HepG2 (cell line): ENCODE measurements around the gene RBM15B. TPM values are rescaled to one million over a fixed set of nuclear protein-coding genes. Genes with fewer than 3 reads are reported as not detected.

Source experiments
- ATAC-seq: fragments of 200-7000 bp; cut with Tn5 transposase; 3 replicates; pipeline ENCODE4 v1.9.1; 2020; ENCODE audit warnings: mild to moderate bottlenecking, moderate library complexity
- BruUV-seq: library from RNA; stranded (reverse); fragments of 400-500 nt; replicated peaks from 2 replicates; lab custom pipeline; 2021; lab: Mats Ljungman, UMichigan
- CTCF ChIA-PET: fragments of 300-600 bp; formaldehyde crosslinking; extraction: SDS; loops from one replicate; lab custom pipeline; 2021; ENCODE audit warnings: low total read pairs, inconsistent platforms, low intra/inter-chr PET ratio; lab: Yijun Ruan, JAX
- POLR2A ChIA-PET: fragments of 350-600 bp; sonication (Branson Sonifier 250); formaldehyde crosslinking; loops from one replicate; lab custom pipeline; 2020; ENCODE audit warnings: antibody characterized with exemption, inconsistent platforms; lab: Yijun Ruan, JAX
- DNase-seq: peaks from one replicate; pipeline ENCODE4 v3.0.0-alpha.2; 2015; ENCODE audit warnings: low spot score
- FAIRE-seq: peaks from 3 replicates; lab custom pipeline; 2011; peaks lifted over from hg19 to GRCh38; lab: Jason Lieb, UNC
- H2AFZ ChIP-seq: one replicate; pipeline ENCODE4 v1.6.1; 2011; ENCODE audit warnings: low read length, inconsistent platforms
- H3K27ac ChIP-seq: fragments of 300-600 bp; 3 replicates; pipeline ENCODE4 v1.8.0; 2011; ENCODE audit warnings: mixed run types, mild to moderate bottlenecking, mixed read lengths, low read length, inconsistent platforms; ENCODE audit not compliant: insufficient read depth; ENCODE audit errors: extremely low read length
- H3K27me3 ChIP-seq, 2 experiments: fragments of 200-600 bp in 1 of 2; 2 replicates in 1 of 2; 3 replicates in 1 of 2; pipeline versions ENCODE4 v1.6.0 to v1.8.0; 2011; ENCODE audit warnings: low read length in 2 of 2, mild to moderate bottlenecking in 2 of 2, moderate library complexity in 2 of 2, inconsistent platforms in 1 of 2; ENCODE audit not compliant: insufficient read depth in 2 of 2, control insufficient read depth in 1 of 2
- H3K36me3 ChIP-seq, 2 experiments: fragments of 200-600 bp in 1 of 2; replicated peaks in 1 of 2; 2 replicates in 1 of 2; 3 replicates in 1 of 2; pipeline versions ENCODE4 v1.5.1 to v1.8.0; 2011; ENCODE audit warnings: low read length in 2 of 2, inconsistent platforms in 1 of 2; ENCODE audit not compliant: insufficient read depth in 2 of 2, control insufficient read depth in 1 of 2
- H3K4me1 ChIP-seq: 2 replicates; pipeline ENCODE4 v1.5.1; 2012; ENCODE audit warnings: low read length, inconsistent platforms; ENCODE audit not compliant: insufficient read depth
- H3K4me2 ChIP-seq: 2 replicates; pipeline ENCODE4 v1.6.0; 2011; ENCODE audit warnings: low read depth, low read length, inconsistent platforms
- H3K4me3 ChIP-seq, 3 experiments: fragments of 200-600 bp in 1 of 3; sonication (generic), shearing (Covaris generic) in 1 of 3; replicated peaks in 1 of 3; 2 replicates each; pipeline ENCODE4 v1.5.1; 2011 to 2016; ENCODE audit warnings: low read length in 3 of 3, inconsistent platforms in 2 of 3, low read depth in 2 of 3, mild to moderate bottlenecking in 2 of 3, control low read depth in 1 of 3, mixed read lengths in 1 of 3; ENCODE audit not compliant: insufficient read depth in 1 of 3
- H3K79me2 ChIP-seq: one replicate; pipeline ENCODE4 v1.6.1; 2011; ENCODE audit warnings: low read length, inconsistent platforms; ENCODE audit not compliant: insufficient read depth
- H3K9ac ChIP-seq: 2 replicates; pipeline ENCODE4 v1.6.0; 2011; ENCODE audit warnings: mild to moderate bottlenecking, low read depth, low read length, inconsistent platforms; ENCODE audit not compliant: insufficient read depth
- H3K9me3 ChIP-seq: 2 replicates; pipeline ENCODE4 v1.5.1; 2012; ENCODE audit warnings: mild to moderate bottlenecking, low read length
- H4K20me1 ChIP-seq: 2 replicates; pipeline ENCODE4 v1.6.0; 2011; ENCODE audit warnings: inconsistent platforms, mild to moderate bottlenecking, low read length, moderate library complexity; ENCODE audit not compliant: insufficient read depth
- PAX8 ChIP-seq: sonication (generic); formaldehyde crosslinking; IDR thresholded peaks from 2 replicates; pipeline ENCODE4 v1.8.0; 2022; ENCODE audit warnings: mild to moderate bottlenecking, missing genetic modification reagents, borderline replicate concordance
- THAP11 ChIP-seq: IDR thresholded peaks from 2 replicates; pipeline ENCODE4 v1.6.1; 2016; ENCODE audit warnings: missing biosample characterization, missing genetic modification reagents
- ZZZ3 ChIP-seq: sonication (generic); formaldehyde crosslinking; IDR thresholded peaks from 2 replicates; pipeline ENCODE4 v1.4.0; 2020; ENCODE audit warnings: missing genetic modification reagents, mild to moderate bottlenecking, borderline replicate concordance
- WGBS: methylation state at CpG from one replicate; pipeline ENCODE4 v1.1.6; 2017; ENCODE audit warnings: low lambda C conversion rate; 5-methylcytosine and 5-hydroxymethylcytosine counted together
- in situ Hi-C: cut with HindIII; loops from 2 replicates; pipeline ENCODE4 v1.10.0; 2017; ENCODE audit warnings: low pct_unique_long_range_greater_than_20kb; ENCODE audit not compliant: extremely low pct_ligation_motif_present
- intact Hi-C: fragments of 100-400 bp; cut with micrococcal nuclease; formaldehyde crosslinking; loops from one replicate; pipeline ENCODE4 v1.10.0; 2022; ENCODE audit not compliant: unreplicated experiment
- polyA plus RNA-seq, 8 experiments: library from polyadenylated mRNA; depleted of rRNA in 3 of 8; stranded (reverse) in 7 of 8; unstranded in 1 of 8; fragments of >200 nt; fragmentation: Illumina TruSeq in 4 of 8; extraction: Trizol in 4 of 8; gene quantifications; 2 replicates each; pipeline versions ENCODE4 v1.2.1 to v1.2.3, GENCODE V29; 2011 to 2016; ENCODE audit warnings: low read depth in 4 of 8, missing spikeins in 1 of 8, mixed read lengths in 1 of 8; ENCODE audit not compliant: insufficient read depth in 1 of 8
- total RNA-seq, 5 experiments: library from RNA; depleted of rRNA; stranded (reverse); fragments of >200 nt; fragmentation: Illumina TruSeq; extraction: Trizol; gene quantifications; 2 replicates each; pipeline ENCODE4 v1.2.3, GENCODE V29; 2016; ENCODE audit warnings: low read depth in 1 of 5
- TF ChIP-seq, protein P1 (sequence below): sonication (generic); formaldehyde crosslinking; IDR thresholded peaks from 2 replicates; pipeline ENCODE4 v1.4.0; 2020; ENCODE audit warnings: missing genetic modification reagents
- TF ChIP-seq, protein P2 (sequence below), 2 experiments: sonication (generic) in 1 of 2; formaldehyde crosslinking in 1 of 2; IDR thresholded peaks; 2 replicates each; pipeline versions ENCODE4 v1.4.0 to v1.6.1; 2018 to 2020; ENCODE audit warnings: missing genetic modification reagents in 2 of 2, borderline replicate concordance in 1 of 2, low read depth in 1 of 2, mild to moderate bottlenecking in 1 of 2, missing biosample characterization in 1 of 2

Gene RBM15B
- total and polyA plus RNA-seq, 2 of the 13 experiments (the other 11 are each of a cell fraction or from before 2014, with no cell fraction given), result 8.2 to 19.3 TPM

DNA sequence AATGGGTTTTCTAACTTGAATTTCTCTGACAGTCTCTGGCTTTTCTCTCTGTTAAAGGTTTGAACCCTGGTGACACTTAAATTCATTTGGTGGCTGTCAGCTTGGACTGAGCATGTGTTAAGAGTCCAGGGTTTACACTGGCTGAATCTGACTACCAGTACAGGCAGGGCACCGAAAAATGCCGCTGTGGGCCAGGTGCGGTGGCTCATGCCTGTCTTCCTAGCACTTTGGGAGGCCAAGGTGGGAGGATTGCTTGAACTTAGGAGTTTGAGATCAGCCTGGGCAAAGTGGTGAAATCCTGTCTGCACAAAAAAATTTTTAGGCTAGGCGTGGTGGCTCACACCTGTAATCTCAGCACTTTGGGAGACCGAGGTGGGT is 4.2 kb upstream of the RBM15B start:
- CTCF ChIA-PET, result no interaction called here
- peak overlapping the region; percentile 55 for H3K27ac ChIP-seq
- DNase-seq (no peak), FAIRE-seq (no peak), ATAC-seq (no peak)
- peaks cover 4 to 12% of the 10 kb centered on the region in 2 experiments; a peak in 4 of 5 replicates for H3K36me3 ChIP-seq
- TF ChIP-seq ZZZ3 (CRISPR knock-in tag), result no peak
- TF ChIP-seq THAP11 (CRISPR knock-in tag), result no peak
- no peak for TF ChIP-seq PAX8 (CRISPR knock-in tag)
- TF ChIP-seq, protein P1, sequence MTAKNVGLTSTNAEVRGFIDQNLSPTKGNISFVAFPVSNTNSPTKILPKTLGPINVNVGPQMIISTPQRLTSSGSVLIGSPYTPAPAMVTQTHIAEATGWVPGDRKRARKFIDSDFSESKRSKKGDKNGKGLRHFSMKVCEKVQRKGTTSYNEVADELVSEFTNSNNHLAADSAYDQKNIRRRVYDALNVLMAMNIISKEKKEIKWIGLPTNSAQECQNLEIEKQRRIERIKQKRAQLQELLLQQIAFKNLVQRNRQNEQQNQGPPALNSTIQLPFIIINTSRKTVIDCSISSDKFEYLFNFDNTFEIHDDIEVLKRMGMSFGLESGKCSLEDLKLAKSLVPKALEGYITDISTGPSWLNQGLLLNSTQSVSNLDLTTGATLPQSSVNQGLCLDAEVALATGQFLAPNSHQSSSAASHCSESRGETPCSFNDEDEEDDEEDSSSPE (CRISPR knock-in tag), result no peak
- TF ChIP-seq, protein P2, sequence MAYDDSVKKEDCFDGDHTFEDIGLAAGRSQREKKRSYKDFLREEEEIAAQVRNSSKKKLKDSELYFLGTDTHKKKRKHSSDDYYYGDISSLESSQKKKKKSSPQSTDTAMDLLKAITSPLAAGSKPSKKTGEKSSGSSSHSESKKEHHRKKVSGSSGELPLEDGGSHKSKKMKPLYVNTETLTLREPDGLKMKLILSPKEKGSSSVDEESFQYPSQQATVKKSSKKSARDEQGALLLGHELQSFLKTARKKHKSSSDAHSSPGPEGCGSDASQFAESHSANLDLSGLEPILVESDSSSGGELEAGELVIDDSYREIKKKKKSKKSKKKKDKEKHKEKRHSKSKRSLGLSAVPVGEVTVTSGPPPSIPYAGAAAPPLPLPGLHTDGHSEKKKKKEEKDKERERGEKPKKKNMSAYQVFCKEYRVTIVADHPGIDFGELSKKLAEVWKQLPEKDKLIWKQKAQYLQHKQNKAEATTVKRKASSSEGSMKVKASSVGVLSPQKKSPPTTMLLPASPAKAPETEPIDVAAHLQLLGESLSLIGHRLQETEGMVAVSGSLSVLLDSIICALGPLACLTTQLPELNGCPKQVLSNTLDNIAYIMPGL (CRISPR knock-in tag; IDR thresholded peaks at IDR 0.05; ENCODE audit: borderline replicate concordance in 1 of 2, low read depth in 1 of 2), result no peak
- H3K9me3 ChIP-seq, result no peaks in the 10 kb centered on the region
- no peaks in the 10 kb centered on the region; a peak in 1 of 5 replicates for H3K27me3 ChIP-seq
- H3K4me1 ChIP-seq, result peaks cover 55% of the 10 kb centered on the region
- peaks cover 40% of the 10 kb centered on the region for H3K79me2 ChIP-seq
- peaks cover 8% of the 10 kb centered on the region for H4K20me1 ChIP-seq
- POLR2A ChIA-PET, result interaction anchor here (1.8 kb wide), 1 partner anchor 818 kb away, joined by 11 read pairs; the partner anchor contains the start of gene HEMK1
- H3K4me2 ChIP-seq, result peak overlapping the region; percentile 86
- intact Hi-C loops (loop anchor here (10.0 kb wide), 1 partner anchor 288 kb away; the partner anchor contains the start of gene TEX264), in situ Hi-C loops (no loop called here)
- peak overlapping the region; percentile 86; the same call in 1 of the 2 replicates for H3K9ac ChIP-seq
- H2AFZ ChIP-seq, result no peak overlapping the region
- peak overlapping the region; percentile 90 to 95 (median 92); a peak in 5 of 6 replicates for H3K4me3 ChIP-seq
- BruUV-seq, result no TSS peak
- WGBS, result 89% methylated on average over 5 of the region's 5 CpGs
